Prostate gland (tissue), 2 donors: ENCODE results near the gene OR11H7. TPM values are rescaled to one million over a fixed set of nuclear protein-coding genes. Genes with fewer than 3 reads are reported as not detected.
"Not testable (repeated sequence)": the region's sequence is repeated elsewhere in the genome, so short reads cannot be mapped to it uniquely, and the experiment has no call there.

Experiments used
- DNase-seq: peaks from one replicate; pipeline ENCODE4 v3.0.0-alpha.2; 2019; ENCODE audit warnings: low spot score
- H3K27ac ChIP-seq, 2 donors: fragments of 200-600 bp; sonication (generic); 2 replicates each; pipeline ENCODE4 v1.5.1; 2017 to 2019
- H3K27me3 ChIP-seq: fragments of 200-600 bp; sonication (generic); replicated peaks from 2 replicates; pipeline ENCODE4 v1.5.1; 2019; ENCODE audit not compliant: insufficient read depth
- H3K36me3 ChIP-seq, 2 donors: fragments of 200-600 bp; sonication (generic); 1 replicate in 1 of 2; 2 replicates in 1 of 2; pipeline versions ENCODE4 v1.5.1 to v1.8.1; 2017 to 2019
- H3K4me1 ChIP-seq: fragments of 200-600 bp; sonication (generic); replicated peaks from 2 replicates; pipeline ENCODE4 v1.5.1; 2019
- H3K4me3 ChIP-seq, 2 donors: fragments of 200-600 bp; sonication (generic); 2 replicates each; pipeline ENCODE4 v1.5.1; 2017 to 2019
- H3K9me3 ChIP-seq: fragments of 200-600 bp; sonication (generic); 2 replicates; pipeline ENCODE4 v1.5.1; 2017
- POLR2A ChIP-seq: fragments of 450-650 bp; IDR thresholded peaks from one replicate; pipeline ENCODE4 v1.6.1; 2016; ENCODE audit warnings: antibody characterized with exemption, mild to moderate bottlenecking
- POLR2AphosphoS5 ChIP-seq: sonication (generic); formaldehyde crosslinking; IDR thresholded peaks from one replicate; pipeline ENCODE4 v1.6.1; 2017; ENCODE audit warnings: antibody characterized with exemption
- WGBS: methylation state at CpG from one replicate; pipeline ENCODE4 v1.1.5; 2018; 5-methylcytosine and 5-hydroxymethylcytosine counted together
- intact Hi-C: fragments of 100-400 bp; cut with DNase I; formaldehyde crosslinking; loops from one replicate; pipeline ENCODE4 v1.14.2; 2022
- total RNA-seq, 2 donors: library from RNA; depleted of rRNA; stranded (reverse); fragments of >200 nt; gene quantifications; one replicate each; pipeline ENCODE4 v1.1.0, GENCODE V29; 2016
- TF ChIP-seq, protein P1 (sequence below), 4 experiments: fragments of 200-600 bp in 2 of 4; fragments of 450-650 bp in 2 of 4; sonication (generic) in 2 of 4; IDR thresholded peaks; 1 replicate in 3 of 4; 2 replicates in 1 of 4; pipeline ENCODE4 v1.5.1; 2016 to 2019; ENCODE audit warnings: antibody characterized with exemption in 4 of 4, mild to moderate bottlenecking in 2 of 4, moderate library complexity in 2 of 4

The OR11H7 gene
- total RNA-seq, 2 donors from 2014 or later, result not detected

GRCh38 chr14:20215196-20215595, 13.6 kb upstream of the OR11H7 start:
- Histone ChIP-seq H3K36me3 (no peaks in the 10 kb centered on the region), H3K4me3 (no peak overlapping the region), H3K27ac (no peak overlapping the region), H3K27me3 (no peaks in the 10 kb centered on the region), H3K4me1 (no peaks in the 10 kb centered on the region), H3K9me3 (no peaks in the 10 kb centered on the region)
- 95% methylated on average over 2 of the region's 2 CpGs for WGBS
- intact Hi-C loops, result no loop called here
- no peak for DNase-seq
- no peak for TF ChIP-seq POLR2AphosphoS5

GRCh38 chr14:20219033-20219432, 9.7 kb upstream of the OR11H7 start:
- no peaks in the 10 kb centered on the region for H3K36me3 ChIP-seq
- intact Hi-C loops, result no loop called here
- no peaks in the 10 kb centered on the region for H3K4me1 ChIP-seq

DNA sequence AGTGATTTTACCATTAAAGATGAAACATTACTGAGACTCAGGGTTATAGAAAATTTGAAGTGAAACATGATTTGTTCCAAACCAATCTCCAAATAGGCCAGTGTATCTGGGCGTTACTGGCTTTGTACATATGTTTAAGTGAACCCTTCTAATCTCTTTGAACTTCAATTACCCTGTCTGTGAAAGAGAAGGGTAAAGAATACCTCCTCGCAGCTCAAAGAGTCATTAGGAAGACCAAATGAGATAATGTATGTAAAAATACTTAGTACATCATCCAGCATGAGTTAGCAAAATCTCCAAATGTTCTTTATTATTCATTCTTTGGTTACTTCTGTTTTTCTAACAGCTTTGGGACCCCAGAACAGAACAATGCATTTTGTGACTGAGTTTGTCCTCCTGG, 5.4 kb upstream of the OR11H7 start, which contains the start of gene OR11H6:
Gene OR11H6 (plus strand): TSS at position 301 of the 400 bp plus-strand sequence. CDS start 0 bp downstream, at position 301.
- 32% methylated on average over 2 of the region's 2 CpGs for WGBS

More at GRCh38 chr14:20219033-20219432, 9.7 kb upstream of the OR11H7 start:
- no peak for DNase-seq
- Histone ChIP-seq H3K9me3 (no peaks in the 10 kb centered on the region), H3K27ac (no peak overlapping the region), H3K27me3 (no peaks in the 10 kb centered on the region), H3K4me3 (no peak overlapping the region)
- WGBS, result 60% methylated on average over 4 of the region's 4 CpGs
- TF ChIP-seq POLR2A (no peak), POLR2AphosphoS5 (no peak)
- TF ChIP-seq, protein P1, sequence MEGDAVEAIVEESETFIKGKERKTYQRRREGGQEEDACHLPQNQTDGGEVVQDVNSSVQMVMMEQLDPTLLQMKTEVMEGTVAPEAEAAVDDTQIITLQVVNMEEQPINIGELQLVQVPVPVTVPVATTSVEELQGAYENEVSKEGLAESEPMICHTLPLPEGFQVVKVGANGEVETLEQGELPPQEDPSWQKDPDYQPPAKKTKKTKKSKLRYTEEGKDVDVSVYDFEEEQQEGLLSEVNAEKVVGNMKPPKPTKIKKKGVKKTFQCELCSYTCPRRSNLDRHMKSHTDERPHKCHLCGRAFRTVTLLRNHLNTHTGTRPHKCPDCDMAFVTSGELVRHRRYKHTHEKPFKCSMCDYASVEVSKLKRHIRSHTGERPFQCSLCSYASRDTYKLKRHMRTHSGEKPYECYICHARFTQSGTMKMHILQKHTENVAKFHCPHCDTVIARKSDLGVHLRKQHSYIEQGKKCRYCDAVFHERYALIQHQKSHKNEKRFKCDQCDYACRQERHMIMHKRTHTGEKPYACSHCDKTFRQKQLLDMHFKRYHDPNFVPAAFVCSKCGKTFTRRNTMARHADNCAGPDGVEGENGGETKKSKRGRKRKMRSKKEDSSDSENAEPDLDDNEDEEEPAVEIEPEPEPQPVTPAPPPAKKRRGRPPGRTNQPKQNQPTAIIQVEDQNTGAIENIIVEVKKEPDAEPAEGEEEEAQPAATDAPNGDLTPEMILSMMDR (IDR thresholded peaks at IDR 0.05), result no peak

GRCh38 chr14:20235415-20235814, 6.6 kb downstream of the OR11H7 start:
- 85% methylated on average over 4 of the region's 4 CpGs for WGBS
- H3K36me3 ChIP-seq, intact Hi-C loops: not testable (repeated sequence)

More for the DNA sequence above, 5.4 kb upstream of the OR11H7 start, which contains the start of gene OR11H6:
- no peak for TF ChIP-seq POLR2A
- TF ChIP-seq, protein P1 (IDR thresholded peaks at IDR 0.05), result no peak
- TF ChIP-seq POLR2AphosphoS5, result no peak
- H3K9me3 ChIP-seq, result no peaks in the 10 kb centered on the region
- H3K4me3 ChIP-seq, result no peak within 1 kb of the TSS
- H3K27me3 ChIP-seq, result no peaks in the 10 kb centered on the region
- H3K36me3 ChIP-seq, result no peaks in the 10 kb centered on the region
- no peak within 1 kb of the TSS for H3K27ac ChIP-seq
- no peaks in the 10 kb centered on the region for H3K4me1 ChIP-seq
- intact Hi-C loops, result no loop called here
- DNase-seq, result no peak

DNA sequence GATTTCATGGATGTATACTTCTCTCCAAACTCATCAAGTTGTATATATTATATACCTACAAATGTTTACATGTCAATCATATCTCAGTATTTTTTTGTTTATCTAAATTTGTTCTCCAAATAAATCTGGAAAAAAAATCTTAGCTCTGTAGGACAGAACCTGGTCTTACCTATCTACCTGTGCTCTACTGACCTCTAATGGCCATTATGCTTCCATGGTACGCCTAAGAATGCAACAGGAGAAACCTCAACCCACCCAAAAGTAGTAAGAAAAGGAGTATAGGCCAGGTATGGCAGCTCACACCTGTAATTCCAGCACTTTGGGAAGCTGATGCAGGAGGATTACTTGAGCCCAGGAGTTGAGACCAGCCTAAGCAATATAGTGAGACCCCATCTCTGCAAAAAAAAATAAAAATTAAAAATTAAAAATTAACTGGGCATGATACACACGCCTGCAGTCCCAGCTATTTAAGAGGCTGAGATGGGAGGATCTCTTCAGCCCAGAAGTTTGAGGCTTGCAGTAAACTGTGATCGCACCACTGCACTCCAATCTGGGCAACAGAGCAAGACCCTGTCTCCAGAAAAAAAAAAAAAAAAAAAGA, 19.0 kb downstream of the OR11H7 start:
- Histone ChIP-seq H3K27ac (no peak overlapping the region), H3K4me1 (no peaks in the 10 kb centered on the region), H3K27me3 (no peaks in the 10 kb centered on the region), H3K4me3 (no peak overlapping the region), H3K36me3 (no peaks in the 10 kb centered on the region), H3K9me3 (no peaks in the 10 kb centered on the region)
- intact Hi-C loops, result no loop called here
- 71% methylated on average over 3 of the region's 3 CpGs for WGBS
- TF ChIP-seq, protein P1 (IDR thresholded peaks at IDR 0.05), result peak in 1 of 4 experiments; percentile 27
- TF ChIP-seq POLR2AphosphoS5, result no peak
- no peak for DNase-seq

More at GRCh38 chr14:20235415-20235814, 6.6 kb downstream of the OR11H7 start:
- not testable (repeated sequence) for H3K9me3 ChIP-seq, H3K4me3 ChIP-seq, H3K4me1 ChIP-seq, H3K27me3 ChIP-seq, H3K27ac ChIP-seq, DNase-seq

DNA sequence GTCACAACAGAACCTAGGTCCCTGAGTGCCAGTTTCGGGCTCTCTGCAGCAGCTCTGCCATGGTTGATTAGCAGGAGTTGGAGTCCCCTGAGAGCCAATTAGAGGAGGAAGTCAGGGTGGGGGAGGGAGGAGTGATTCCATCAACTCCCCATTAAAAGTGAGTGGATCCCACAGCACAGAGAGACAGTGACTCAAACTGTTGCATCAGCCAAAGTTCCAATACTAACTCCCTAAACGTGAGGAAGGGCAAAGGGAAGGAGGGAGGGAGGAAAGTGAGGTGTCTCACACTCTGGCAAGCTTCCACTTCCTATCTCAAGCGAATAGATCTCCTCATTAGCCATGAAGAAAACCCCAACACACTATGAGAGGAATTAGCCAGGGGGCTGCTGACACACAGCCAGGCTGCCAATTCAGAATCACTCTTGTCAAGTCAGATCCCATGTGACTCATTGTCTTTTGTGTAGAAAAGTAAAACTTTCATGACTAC, 33.9 kb downstream of the OR11H7 start:
- WGBS, result 50% methylated on average over 3 of the region's 3 CpGs
- intact Hi-C loops, result no loop called here
- TF ChIP-seq POLR2AphosphoS5 (no peak), POLR2A (no peak)
- TF ChIP-seq, protein P1 (IDR thresholded peaks at IDR 0.05), result no peak
- Histone ChIP-seq H3K27me3 (no peaks in the 10 kb centered on the region), H3K4me3 (no peak overlapping the region), H3K36me3 (no peaks in the 10 kb centered on the region), H3K4me1 (no peaks in the 10 kb centered on the region), H3K27ac (no peak overlapping the region), H3K9me3 (no peaks in the 10 kb centered on the region)
- no peak for DNase-seq

GRCh38 chr14:20264361-20264760, 35.6 kb downstream of the OR11H7 start:
- H3K4me1 ChIP-seq, H3K27ac ChIP-seq, H3K36me3 ChIP-seq, H3K27me3 ChIP-seq, H3K4me3 ChIP-seq, H3K9me3 ChIP-seq, DNase-seq, intact Hi-C loops: not testable (repeated sequence)
- 88% methylated on average over 5 of the region's 5 CpGs for WGBS
